ENCODE measurements around the gene ADPRS.

Gene ADPRS

DNA sequence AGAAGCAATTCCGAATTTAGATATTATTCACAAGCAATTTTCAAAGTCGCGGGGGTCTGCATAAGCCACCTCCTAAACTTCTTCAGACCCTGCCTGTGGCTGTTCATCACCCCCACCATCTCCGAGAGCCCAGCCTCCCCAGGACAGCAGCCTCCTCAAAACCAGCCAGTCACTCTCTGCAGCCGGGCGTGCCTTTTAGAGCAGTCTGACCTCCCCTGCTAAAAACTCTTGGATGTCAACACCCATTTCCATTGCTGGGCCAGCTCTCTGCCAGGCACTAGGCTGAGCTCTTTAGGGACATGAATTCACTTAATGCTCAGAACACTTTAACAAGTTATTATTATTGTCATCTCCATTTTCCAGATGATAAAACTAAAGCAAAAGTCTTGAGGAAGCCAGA, 11.7 kb downstream of the ADPRS start:
- Histone ChIP-seq H3K9me3 (no peaks in the 10 kb centered on the region), H3K4me1 (ENCODE audit: control insufficient read depth in 1 of 2, insufficient read depth in 1 of 2, low read depth in 1 of 2, low read length in 1 of 2) (peaks cover 15 to 23% of the 10 kb centered on the region in 2 experiments), H3K27ac (no peak overlapping the region), H3K36me3 (peaks cover 19% of the 10 kb centered on the region), H3K27me3 (no peaks in the 10 kb centered on the region), H3K4me3 (ENCODE audit: low read depth in 1 of 2, low read length in 1 of 2) (no peak overlapping the region)
- TF ChIP-seq, protein P1, sequence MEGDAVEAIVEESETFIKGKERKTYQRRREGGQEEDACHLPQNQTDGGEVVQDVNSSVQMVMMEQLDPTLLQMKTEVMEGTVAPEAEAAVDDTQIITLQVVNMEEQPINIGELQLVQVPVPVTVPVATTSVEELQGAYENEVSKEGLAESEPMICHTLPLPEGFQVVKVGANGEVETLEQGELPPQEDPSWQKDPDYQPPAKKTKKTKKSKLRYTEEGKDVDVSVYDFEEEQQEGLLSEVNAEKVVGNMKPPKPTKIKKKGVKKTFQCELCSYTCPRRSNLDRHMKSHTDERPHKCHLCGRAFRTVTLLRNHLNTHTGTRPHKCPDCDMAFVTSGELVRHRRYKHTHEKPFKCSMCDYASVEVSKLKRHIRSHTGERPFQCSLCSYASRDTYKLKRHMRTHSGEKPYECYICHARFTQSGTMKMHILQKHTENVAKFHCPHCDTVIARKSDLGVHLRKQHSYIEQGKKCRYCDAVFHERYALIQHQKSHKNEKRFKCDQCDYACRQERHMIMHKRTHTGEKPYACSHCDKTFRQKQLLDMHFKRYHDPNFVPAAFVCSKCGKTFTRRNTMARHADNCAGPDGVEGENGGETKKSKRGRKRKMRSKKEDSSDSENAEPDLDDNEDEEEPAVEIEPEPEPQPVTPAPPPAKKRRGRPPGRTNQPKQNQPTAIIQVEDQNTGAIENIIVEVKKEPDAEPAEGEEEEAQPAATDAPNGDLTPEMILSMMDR (IDR thresholded peaks at IDR 0.05), result no peak

DNA sequence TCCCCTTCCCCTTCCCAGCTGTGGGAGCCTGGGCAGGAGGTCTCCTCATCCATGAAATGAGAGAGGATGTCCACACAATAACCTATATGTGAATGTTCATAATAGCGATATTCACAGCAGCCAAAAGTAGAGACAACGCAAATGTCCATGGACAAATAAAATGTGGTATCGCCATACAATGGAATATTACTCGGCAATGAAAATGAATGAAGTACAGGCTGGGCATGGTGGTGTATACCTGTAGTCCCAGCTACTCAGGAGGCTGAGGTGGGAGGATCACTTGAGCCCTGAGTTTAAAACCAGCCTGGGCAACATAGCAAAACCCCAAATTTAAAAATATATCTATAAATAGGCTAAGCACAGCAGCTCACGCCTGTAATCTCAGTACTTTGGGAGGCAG, 12.9 kb downstream of the ADPRS start:
- Histone ChIP-seq H3K9me3 (no peaks in the 10 kb centered on the region), H3K4me1 (ENCODE audit: control insufficient read depth in 1 of 2, insufficient read depth in 1 of 2, low read depth in 1 of 2, low read length in 1 of 2) (peaks cover 6 to 11% of the 10 kb centered on the region in 2 experiments), H3K27ac (no peak overlapping the region), H3K27me3 (no peaks in the 10 kb centered on the region), H3K36me3 (peaks cover 8% of the 10 kb centered on the region), H3K4me3 (ENCODE audit: low read depth in 1 of 2, low read length in 1 of 2) (no peak overlapping the region)
- TF ChIP-seq, protein P1 (IDR thresholded peaks at IDR 0.05), result no peak

DNA sequence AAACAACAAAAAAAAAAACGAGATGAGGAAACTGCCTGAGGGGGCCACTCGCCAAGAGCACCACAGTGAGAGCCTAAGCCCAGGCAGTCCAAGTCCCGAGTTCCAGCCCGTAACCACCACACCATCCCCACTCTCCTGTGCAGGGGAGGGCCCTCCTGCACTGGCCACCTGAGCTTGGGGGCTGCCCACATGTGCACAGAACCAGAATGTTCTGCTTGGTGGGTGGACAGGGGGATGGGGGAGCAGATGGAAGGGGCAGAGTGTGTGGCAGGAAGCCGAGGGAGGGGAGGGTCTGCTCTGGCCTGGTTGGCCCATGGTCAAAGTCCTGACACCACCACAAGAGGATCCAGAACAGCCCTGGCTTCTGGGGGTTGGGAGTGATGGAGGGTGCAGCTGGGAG, 17.6 kb downstream of the ADPRS start:
- H3K4me1 ChIP-seq (ENCODE audit: control insufficient read depth in 1 of 2, insufficient read depth in 1 of 2, low read depth in 1 of 2, low read length in 1 of 2), result peaks cover 16 to 19% of the 10 kb centered on the region in 2 experiments
- H3K36me3 ChIP-seq, result no peaks in the 10 kb centered on the region
- H3K9me3 ChIP-seq, result no peaks in the 10 kb centered on the region
- no peak overlapping the region for H3K27ac ChIP-seq
- TF ChIP-seq, protein P1 (IDR thresholded peaks at IDR 0.05), result no peak
- H3K4me3 ChIP-seq (ENCODE audit: low read depth in 1 of 2, low read length in 1 of 2), result no peak overlapping the region
- no peaks in the 10 kb centered on the region for H3K27me3 ChIP-seq

DNA sequence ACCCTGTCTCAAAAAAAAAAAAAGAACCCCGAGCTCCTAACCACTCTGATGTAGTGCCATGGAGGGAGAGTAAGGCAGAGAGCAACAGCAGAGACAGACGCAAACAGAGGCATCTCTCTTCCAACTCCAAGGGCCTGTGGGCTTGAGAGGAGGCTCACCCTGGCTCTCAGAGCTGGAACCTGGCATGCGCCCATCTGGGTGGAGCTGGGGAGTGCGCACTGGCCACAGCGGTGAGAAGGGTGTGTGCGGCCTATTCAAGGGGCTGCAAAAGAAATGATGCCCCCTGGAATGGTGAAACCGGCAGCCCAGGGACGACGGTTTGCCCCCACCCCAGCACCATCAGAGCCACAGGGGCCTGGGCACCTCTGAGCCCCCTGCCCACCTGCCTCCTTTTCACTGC, 18.7 kb downstream of the ADPRS start:
- H3K27me3 ChIP-seq, result no peaks in the 10 kb centered on the region
- H3K27ac ChIP-seq, result no peak overlapping the region
- H3K4me1 ChIP-seq (ENCODE audit: control insufficient read depth in 1 of 2, insufficient read depth in 1 of 2, low read depth in 1 of 2, low read length in 1 of 2), result peaks cover 16 to 19% of the 10 kb centered on the region in 2 experiments
- H3K4me3 ChIP-seq (ENCODE audit: low read depth in 1 of 2, low read length in 1 of 2), result no peak overlapping the region
- TF ChIP-seq, protein P1 (IDR thresholded peaks at IDR 0.05), result no peak
- H3K9me3 ChIP-seq, result no peaks in the 10 kb centered on the region
- no peaks in the 10 kb centered on the region for H3K36me3 ChIP-seq

DNA sequence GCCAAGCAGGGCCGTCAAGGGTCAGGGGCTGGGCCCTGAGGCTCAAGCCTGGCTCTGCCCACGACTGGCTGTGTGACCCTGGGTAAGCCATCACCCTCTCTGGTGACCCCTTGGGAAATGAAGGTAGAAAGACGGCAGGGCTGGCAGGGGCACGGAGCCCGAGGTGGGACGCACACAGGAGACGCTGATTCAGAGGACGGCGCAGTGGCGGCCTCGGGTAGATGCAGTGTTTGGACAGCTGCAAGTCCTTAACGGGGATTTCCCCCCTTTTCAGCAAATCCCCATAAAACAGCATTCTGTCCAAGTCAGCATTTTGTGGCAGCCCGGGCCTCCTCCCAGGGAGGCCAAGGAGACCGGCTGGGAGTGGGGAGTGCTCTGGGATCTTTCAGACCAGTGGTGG, 19.6 kb downstream of the ADPRS start:
- H3K4me3 ChIP-seq (ENCODE audit: low read depth in 1 of 2, low read length in 1 of 2), result no peak overlapping the region
- peaks cover 16 to 19% of the 10 kb centered on the region in 2 experiments for H3K4me1 ChIP-seq (ENCODE audit: control insufficient read depth in 1 of 2, insufficient read depth in 1 of 2, low read depth in 1 of 2, low read length in 1 of 2)
- H3K27me3 ChIP-seq, result no peaks in the 10 kb centered on the region
- no peak overlapping the region for H3K27ac ChIP-seq
- H3K36me3 ChIP-seq, result no peaks in the 10 kb centered on the region
- H3K9me3 ChIP-seq, result no peaks in the 10 kb centered on the region
- TF ChIP-seq, protein P1 (IDR thresholded peaks at IDR 0.05), result no peak
